HG02943 (cell line): ENCODE data around the gene STARD4.
A peak's percentile ranks its signal among the peaks of the same experiment; 100 is the strongest.

Experiments
- ATAC-seq: cut with Tn5 transposase; IDR thresholded peaks from one replicate; pipeline ENCODE4 v1.9.1; 2021; ENCODE audit warnings: mild to moderate bottlenecking, low read depth, moderate library complexity; ENCODE audit not compliant: unreplicated experiment

The STARD4 gene

DNA sequence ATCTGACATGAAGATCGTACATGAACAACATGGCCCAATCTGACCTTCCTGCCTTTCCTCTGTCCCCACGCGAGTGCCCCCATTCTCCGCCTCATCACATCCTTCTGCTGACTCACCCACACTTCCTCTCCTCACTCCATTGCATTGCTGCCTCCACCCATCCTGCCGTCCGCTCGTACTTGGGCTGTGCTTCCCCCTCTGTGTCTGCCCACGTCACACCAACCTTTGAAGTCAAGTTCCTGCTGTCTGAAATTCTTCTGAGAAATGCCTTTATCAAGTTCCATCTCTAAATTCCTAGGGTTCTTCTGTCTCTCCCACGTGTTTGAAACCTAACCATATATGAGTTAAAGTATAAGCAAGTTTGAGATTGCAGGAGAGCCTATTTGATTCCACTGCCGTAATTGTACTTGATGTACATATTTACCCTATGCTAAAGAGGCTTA, 18.0 kb upstream of the STARD4 start:
- ATAC-seq: peak; percentile 87

DNA sequence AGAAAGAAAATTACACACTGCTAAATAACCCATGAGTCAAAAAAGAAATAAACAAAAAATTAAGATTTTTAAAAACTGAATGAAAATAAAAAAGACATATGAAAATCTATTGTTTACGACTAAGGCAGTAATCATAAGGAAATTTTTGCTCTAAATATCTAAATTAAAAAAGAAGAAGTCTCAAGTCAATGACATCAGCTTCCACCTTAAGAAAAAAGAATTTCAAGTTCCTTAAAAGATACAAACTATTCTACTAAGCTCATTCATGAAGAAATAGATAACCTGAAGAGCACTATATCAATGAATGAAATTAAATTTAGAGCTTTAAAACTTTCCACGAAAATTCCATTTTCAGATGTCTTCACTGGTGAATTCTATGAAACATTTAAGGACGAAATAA, 15.7 kb upstream of the STARD4 start:
- ATAC-seq: no peak

DNA sequence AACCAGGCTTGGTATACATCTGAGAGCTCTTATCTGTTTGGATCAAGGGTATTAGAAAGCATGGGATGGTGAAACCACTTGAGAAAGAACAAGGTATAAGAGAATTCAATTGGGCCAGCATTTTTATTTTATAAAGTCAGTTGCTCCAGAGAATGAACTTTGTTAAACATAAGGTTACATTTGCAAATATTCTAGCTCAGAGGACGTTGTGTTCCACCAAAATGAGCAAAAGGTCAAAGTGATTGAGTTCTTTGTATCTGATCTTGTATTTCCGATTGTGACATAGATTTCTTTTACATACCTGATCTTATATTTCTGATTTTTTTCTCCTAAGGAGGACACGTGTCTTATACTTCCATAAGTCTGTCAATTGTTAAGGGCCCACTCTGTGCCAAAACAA, 8.6 kb upstream of the STARD4 start:
- no peak for ATAC-seq

DNA sequence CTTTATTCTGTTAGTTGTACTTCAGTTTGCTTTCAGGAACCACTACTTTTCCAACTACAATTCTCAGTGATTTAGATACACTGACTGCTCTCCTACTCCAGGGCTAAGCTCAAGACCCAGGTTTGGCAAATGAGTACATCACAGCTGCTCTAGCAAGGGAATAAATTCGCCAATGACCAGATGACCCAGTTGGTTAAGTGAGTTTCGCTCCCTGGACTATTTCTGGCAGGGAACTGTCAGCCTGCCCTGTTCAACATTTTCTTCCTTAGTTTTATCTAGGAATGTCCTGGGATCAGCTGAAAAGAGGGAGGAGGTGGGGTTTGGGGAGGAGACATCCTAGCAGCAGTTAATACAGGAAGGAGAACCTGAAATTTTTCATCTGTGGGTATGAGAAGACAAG, 6.4 kb upstream of the STARD4 start:
- no peak for ATAC-seq

DNA sequence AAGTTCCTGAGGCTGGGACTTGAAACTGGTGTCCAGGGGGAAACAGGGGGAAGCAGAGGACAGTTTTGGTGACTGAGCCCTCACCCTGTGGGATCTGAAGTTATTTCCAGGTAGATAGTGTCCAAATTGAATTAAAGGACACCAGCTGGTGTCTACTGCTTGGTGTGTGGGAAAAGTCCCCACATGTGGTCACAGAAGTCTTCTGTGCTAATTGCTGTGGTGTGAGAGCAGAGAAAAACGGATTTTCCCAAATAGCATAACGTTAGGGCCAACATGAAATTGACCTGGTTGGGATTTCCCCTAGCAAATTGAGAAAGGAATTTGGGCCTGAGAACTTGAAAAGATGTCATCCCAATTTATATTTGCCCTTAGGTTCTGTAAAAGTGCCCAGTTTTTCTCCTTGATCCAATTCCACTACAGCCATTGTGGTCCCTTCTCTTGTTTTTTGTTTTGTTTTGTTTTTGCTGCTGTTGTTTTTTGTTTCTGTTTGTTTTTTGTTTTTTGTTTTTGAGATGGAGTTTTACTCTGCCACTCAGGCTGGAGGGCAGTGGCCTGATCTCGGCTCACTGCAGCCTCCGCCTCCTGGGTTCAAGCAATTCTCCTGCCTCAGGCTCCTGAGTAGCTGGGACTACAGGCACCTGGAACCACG, 5.6 kb upstream of the STARD4 start:
- ATAC-seq: no peak

- ATAC-seq: no peak
Observed at GRCh38 chr5:111514087-111514486, 1.8 kb upstream of the STARD4 start.

DNA sequence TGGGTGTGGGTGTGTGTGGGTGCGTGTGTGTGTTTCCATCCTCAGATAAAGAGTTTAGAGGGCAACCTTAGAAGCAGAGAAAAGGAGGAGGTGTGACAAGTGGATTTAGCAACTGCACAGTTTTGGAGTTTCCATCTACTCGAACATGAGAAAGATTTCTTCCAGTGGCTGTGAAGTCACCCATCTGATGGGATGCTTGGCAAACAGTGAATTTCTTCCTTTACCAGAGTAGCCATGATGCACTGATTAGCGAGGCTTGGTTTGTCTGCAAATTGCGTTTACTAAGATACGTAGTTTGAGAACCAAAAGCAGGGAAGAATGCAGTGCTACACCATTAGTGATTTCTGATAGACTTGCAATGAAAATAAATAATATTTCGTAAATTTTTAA, 791 bp upstream of the STARD4 start:
- ATAC-seq: no peak

- peak; percentile 29 for ATAC-seq
Observed at GRCh38 chr5:111511831-111512374, 432 bp downstream of the STARD4 start.

GRCh38 chr5:111511174-111511830, 1.0 kb downstream of the STARD4 start:
- no peak for ATAC-seq

DNA sequence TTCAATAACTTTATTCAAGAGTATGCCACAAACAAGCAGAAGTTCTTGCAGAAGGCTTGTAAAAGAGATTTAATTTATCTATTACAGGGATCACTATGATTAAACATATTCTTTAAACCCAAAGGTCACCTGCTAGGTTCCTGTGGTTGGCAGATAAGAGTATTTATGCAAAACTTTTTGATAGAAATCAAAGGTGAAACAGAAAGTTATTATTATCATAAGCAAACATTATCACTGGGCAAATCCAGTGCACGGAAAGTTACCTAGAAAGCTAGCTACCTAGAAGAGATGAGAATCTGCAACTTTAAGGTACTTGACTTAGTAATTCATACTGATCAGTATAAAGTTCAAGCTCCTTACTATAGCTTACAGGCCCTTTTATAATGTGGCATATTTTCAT, 3.2 kb downstream of the STARD4 start:
- no peak for ATAC-seq

GRCh38 chr5:111507276-111507675, 5.1 kb downstream of the STARD4 start:
- ATAC-seq: no peak

DNA sequence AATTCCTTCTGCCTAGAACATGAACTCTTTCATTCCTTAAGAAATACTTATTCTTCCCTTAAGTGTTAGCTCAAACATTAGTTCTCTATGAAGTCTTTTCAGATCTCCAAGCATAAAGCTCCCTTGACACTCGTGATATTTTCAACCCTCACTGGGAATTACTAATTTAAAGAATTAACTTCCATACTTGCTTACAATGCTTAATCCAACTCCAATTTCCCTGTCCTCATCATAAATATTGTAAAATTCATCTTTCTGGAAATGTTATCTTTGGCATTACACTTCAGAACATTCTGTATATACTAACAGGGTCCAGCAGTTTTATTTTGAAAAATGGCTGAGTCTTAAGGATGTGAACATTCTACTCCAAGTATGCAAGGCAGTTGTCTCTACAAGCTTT, 7.2 kb downstream of the STARD4 start:
- no peak for ATAC-seq

GRCh38 chr5:111502956-111503355, 9.4 kb downstream of the STARD4 start:
- no peak for ATAC-seq

DNA sequence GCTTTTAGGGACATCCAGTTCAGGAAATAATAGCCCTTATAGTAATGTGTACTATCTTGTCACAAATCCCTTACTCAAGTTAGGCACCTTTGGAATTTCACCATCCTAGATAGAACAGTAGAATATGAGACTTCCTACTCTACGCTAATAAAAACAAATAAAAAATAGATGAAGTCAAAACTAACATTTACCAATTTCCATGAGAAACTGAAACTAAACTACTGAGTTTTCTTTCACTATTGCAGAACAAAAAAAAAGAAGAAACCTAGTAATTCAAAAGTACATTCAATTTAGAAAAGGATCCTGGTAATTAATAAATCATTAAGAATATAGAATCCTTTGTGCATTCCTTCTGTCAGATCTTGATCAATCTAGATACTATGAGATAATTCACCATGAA, 14.0 kb downstream of the STARD4 start:
- no peak for ATAC-seq

DNA sequence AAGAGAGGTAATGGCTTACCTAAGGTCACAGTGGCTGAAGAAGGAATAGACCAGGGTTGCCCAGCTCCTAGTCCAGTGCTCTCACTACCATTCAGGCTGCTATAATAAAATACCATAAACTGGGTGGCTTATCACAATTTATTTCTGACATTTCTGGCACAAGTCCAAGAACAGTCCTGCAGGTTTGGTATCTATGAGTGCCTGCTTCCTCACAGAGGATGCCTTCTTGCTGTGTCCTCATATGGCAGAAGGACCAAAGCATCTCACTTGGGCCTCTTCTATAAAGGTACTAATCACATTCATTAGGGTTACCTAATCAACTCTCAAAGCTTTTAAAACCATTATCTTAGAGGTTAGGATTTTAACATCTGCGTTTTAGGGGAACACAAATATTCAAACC, 17.2 kb downstream of the STARD4 start:
- ATAC-seq: no peak

- ATAC-seq: no peak
Observed at GRCh38 chr5:111494355-111494999, 17.9 kb downstream of the STARD4 start.

DNA sequence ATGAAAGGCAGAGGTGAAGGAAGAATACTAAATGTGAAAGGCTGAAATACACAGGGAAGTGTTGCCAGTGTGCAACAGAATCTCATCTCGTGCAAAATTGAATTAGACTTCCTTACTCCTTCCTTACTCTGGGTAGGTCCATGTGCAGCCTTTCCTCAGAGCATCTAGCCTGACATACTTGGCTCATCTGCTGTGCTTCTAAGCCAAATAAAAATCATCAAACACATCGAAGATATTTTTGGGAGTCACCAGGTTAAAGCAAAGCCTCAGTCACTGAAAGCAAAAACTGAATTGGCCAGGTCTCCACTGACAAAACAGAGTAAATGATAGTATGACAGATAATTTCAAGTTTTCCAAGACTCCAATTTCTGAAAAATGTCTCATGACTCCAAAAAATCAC, 19.3 kb downstream of the STARD4 start:
- ATAC-seq: no peak

GRCh38 chr5:111488353-111488752, 24.0 kb downstream of the STARD4 start:
- no peak for ATAC-seq

DNA sequence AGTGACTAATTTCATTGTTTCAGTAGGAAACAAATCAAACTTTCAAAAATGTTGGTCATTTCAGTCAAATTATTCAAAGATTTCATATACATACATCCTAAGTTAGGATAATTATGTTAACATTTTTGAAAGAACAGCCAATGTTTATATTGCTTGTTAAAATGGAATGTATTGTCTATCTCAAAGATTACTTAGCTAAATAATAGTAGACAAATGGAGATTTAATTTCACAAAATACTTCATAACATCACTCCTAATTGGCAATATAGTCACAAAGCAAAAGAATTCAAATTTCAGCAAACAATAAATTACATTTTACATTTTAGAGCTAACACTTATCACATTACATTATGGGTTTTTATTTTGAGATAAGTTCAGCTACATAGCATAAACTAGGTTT, 25.4 kb downstream of the STARD4 start:
- ATAC-seq: no peak

DNA sequence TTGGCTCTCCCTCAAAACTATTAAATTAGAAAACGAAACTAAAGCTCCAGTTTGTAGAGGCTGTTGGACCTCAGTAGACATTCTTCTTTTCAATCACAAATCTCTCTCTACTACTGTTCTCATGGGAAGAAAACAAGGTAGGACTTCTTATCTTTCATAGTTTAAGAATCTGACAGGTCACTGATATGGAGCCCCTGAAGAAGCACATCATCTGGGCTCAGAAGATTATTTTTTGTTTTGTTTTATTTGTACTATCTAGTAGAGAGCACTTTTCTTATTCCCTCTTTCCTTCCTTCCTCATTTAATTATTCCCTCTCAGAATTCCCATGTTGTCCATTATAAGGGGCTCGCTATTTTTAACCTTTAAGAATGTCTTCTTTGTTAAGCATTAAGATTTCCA, 26.3 kb downstream of the STARD4 start:
- ATAC-seq: no peak

- ATAC-seq: no peak
Observed at GRCh38 chr5:111480346-111480745, 32.0 kb downstream of the STARD4 start.

DNA sequence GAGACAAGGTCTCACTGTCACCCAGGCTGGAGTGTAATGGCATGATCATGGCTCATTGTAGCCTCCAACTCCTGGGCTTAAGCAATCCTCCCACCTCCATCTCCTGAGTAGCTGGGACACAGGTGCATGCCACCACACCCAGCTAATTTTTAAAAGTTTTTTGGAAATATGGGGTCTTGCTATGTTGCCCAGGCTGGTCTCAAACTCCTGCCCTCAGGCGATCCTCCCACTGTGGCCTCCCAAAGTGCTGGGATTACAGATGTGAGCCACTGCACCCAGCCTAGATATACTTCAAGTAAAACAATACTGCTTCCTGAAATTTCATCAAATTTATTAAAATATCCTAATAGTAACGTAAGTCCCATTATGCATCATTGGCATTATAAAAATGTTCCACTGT, 33.4 kb downstream of the STARD4 start:
- ATAC-seq: no peak
